ENCODE data around the gene HOXB4.

DNA sequence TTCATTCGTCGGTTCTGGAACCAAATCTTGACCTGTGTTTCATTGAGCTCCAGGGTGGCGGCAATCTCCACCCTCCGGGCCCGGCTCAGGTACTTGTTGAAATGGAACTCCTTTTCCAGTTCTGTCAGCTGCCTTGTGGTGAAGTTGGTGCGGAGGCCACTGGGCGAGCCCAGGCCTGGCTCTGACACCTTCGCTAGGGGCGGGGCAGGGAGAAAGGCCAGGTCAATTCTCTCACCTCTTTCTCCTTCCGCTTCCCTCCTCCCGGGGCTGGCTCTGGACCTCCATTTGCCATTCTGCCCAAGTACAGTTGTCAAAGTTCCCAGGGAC lies 48.5 kb downstream of the HOXB4 start:
- no peak for TF ChIP-seq ESRRA (IDR thresholded peaks at IDR 0.05; ENCODE audit: low read length)
- no peak for TF ChIP-seq ETV6 (conservative IDR thresholded peaks at IDR 0.05 in 1 of 2, IDR thresholded peaks at IDR 0.05 in 1 of 2; ENCODE audit: borderline replicate concordance in 1 of 2, low read depth in 1 of 2)
- no peak for TF ChIP-seq SMAD1 (IDR thresholded peaks at IDR 0.05; ENCODE audit: low read depth, partially characterized antibody)
- no peak for TF ChIP-seq RCOR1 (conservative IDR thresholded peaks at IDR 0.05; ENCODE audit: low read depth, low read length)
- TF ChIP-seq, protein P1, sequence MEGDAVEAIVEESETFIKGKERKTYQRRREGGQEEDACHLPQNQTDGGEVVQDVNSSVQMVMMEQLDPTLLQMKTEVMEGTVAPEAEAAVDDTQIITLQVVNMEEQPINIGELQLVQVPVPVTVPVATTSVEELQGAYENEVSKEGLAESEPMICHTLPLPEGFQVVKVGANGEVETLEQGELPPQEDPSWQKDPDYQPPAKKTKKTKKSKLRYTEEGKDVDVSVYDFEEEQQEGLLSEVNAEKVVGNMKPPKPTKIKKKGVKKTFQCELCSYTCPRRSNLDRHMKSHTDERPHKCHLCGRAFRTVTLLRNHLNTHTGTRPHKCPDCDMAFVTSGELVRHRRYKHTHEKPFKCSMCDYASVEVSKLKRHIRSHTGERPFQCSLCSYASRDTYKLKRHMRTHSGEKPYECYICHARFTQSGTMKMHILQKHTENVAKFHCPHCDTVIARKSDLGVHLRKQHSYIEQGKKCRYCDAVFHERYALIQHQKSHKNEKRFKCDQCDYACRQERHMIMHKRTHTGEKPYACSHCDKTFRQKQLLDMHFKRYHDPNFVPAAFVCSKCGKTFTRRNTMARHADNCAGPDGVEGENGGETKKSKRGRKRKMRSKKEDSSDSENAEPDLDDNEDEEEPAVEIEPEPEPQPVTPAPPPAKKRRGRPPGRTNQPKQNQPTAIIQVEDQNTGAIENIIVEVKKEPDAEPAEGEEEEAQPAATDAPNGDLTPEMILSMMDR (IDR thresholded peaks at IDR 0.05 in 2 of 3, conservative IDR thresholded peaks at IDR 0.05 in 1 of 3; ENCODE audit: control insufficient read depth in 2 of 3, extremely low read depth in 1 of 3, insufficient read depth in 1 of 3, low read depth in 3 of 3, low read length in 3 of 3) = no peak
- no peak for TF ChIP-seq POLR2AphosphoS5 (IDR thresholded peaks at IDR 0.05; ENCODE audit: low read length)
- TF ChIP-seq POLR2A (IDR thresholded peaks at IDR 0.05; ENCODE audit: low read depth, low read length) = no peak
- TF ChIP-seq, protein P2, sequence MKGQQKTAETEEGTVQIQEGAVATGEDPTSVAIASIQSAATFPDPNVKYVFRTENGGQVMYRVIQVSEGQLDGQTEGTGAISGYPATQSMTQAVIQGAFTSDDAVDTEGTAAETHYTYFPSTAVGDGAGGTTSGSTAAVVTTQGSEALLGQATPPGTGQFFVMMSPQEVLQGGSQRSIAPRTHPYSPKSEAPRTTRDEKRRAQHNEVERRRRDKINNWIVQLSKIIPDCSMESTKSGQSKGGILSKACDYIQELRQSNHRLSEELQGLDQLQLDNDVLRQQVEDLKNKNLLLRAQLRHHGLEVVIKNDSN (IDR thresholded peaks at IDR 0.05; ENCODE audit: borderline replicate concordance, extremely low read length, insufficient read depth, low read depth, low read length) = no peak
- no peak for TF ChIP-seq KDM1A (IDR thresholded peaks at IDR 0.05; ENCODE audit: borderline replicate concordance)
- no peak for TF ChIP-seq STAT3 (IDR thresholded peaks at IDR 0.05; ENCODE audit: low read depth, low read length)
- TF ChIP-seq GABPA (IDR thresholded peaks at IDR 0.05; ENCODE audit: low read depth) = no peak
- no peak for TF ChIP-seq RFX5 (IDR thresholded peaks at IDR 0.05; ENCODE audit: low read depth, low read length)

Data from GM12878 (cell line).